Measurements from ENCODE around the gene UBAP1.

GRCh38 chr9:34218446-34218845 lies 39.6 kb downstream of the UBAP1 start:
- TF ChIP-seq, protein P1, sequence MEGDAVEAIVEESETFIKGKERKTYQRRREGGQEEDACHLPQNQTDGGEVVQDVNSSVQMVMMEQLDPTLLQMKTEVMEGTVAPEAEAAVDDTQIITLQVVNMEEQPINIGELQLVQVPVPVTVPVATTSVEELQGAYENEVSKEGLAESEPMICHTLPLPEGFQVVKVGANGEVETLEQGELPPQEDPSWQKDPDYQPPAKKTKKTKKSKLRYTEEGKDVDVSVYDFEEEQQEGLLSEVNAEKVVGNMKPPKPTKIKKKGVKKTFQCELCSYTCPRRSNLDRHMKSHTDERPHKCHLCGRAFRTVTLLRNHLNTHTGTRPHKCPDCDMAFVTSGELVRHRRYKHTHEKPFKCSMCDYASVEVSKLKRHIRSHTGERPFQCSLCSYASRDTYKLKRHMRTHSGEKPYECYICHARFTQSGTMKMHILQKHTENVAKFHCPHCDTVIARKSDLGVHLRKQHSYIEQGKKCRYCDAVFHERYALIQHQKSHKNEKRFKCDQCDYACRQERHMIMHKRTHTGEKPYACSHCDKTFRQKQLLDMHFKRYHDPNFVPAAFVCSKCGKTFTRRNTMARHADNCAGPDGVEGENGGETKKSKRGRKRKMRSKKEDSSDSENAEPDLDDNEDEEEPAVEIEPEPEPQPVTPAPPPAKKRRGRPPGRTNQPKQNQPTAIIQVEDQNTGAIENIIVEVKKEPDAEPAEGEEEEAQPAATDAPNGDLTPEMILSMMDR (IDR thresholded peaks at IDR 0.05) = no peak
- TF ChIP-seq POLR2AphosphoS5 (IDR thresholded peaks at IDR 0.05) (no peak), POLR2A (IDR thresholded peaks at IDR 0.05) (no peak), EP300 (IDR thresholded peaks at IDR 0.05) (no peak)
